Neural cell (in vitro differentiated cells): Measurements from ENCODE around the gene ZNF207. TPM values are rescaled to one million over a fixed set of nuclear protein-coding genes. Genes with fewer than 3 reads are reported as not detected.
A peak's percentile ranks its signal among the peaks of the same experiment; 100 is the strongest.

Experiments
- H2AFZ ChIP-seq: fragments of 200-600, 300-800 bp; sonication (generic), shearing (Covaris generic); 2 replicates; pipeline ENCODE4 v1.6.0; 2014; ENCODE audit warnings: low read depth, mild to moderate bottlenecking, antibody characterized with exemption, low read length, moderate library complexity
- H3F3A ChIP-seq: fragments of 200-600 bp; shearing (Covaris generic); 2 replicates; pipeline ENCODE4 v1.6.1; 2016; ENCODE audit warnings: mild to moderate bottlenecking, moderate library complexity, mixed read lengths, antibody characterized with exemption, low read length; ENCODE audit not compliant: insufficient read depth, poor library complexity, severe bottlenecking
- H3K27ac ChIP-seq: fragments of 200-600, 300-800 bp; sonication (generic), shearing (Covaris generic); 2 replicates; pipeline ENCODE4 v1.5.1; 2014; ENCODE audit warnings: mild to moderate bottlenecking, low read length, moderate library complexity
- H3K27me3 ChIP-seq: fragments of 300-800, 200-600 bp; sonication (generic), shearing (Covaris generic); 2 replicates; pipeline ENCODE4 v1.6.0; 2014; ENCODE audit warnings: mild to moderate bottlenecking, low read depth, low read length, moderate library complexity; ENCODE audit not compliant: insufficient read depth
- H3K36me3 ChIP-seq: fragments of 300-800, 200-600 bp; sonication (generic), shearing (Covaris generic); 2 replicates; pipeline ENCODE4 v1.5.1; 2014; ENCODE audit warnings: mild to moderate bottlenecking, antibody characterized with exemption, low read length, moderate library complexity; ENCODE audit not compliant: insufficient read depth
- H3K4me2 ChIP-seq: fragments of 300-800, 200-600 bp; sonication (generic), shearing (Covaris generic); 2 replicates; pipeline ENCODE4 v1.6.0; 2014; ENCODE audit warnings: mild to moderate bottlenecking, low read length
- H3K4me3 ChIP-seq: fragments of 300-800, 200-600 bp; sonication (generic), shearing (Covaris generic); 2 replicates; pipeline ENCODE4 v1.5.1; 2014; ENCODE audit warnings: mild to moderate bottlenecking, low read length, moderate library complexity
- H3K79me2 ChIP-seq: fragments of 200-600 bp; shearing (Covaris generic); replicated peaks from 2 replicates; pipeline ENCODE4 v1.6.0; 2014; ENCODE audit warnings: mild to moderate bottlenecking, low read length, moderate library complexity; ENCODE audit not compliant: insufficient read depth
- H3K9ac ChIP-seq: fragments of 300-800, 200-600 bp; sonication (generic), shearing (Covaris generic); 2 replicates; pipeline ENCODE4 v1.6.1; 2016; ENCODE audit warnings: mild to moderate bottlenecking, low read length, mixed read lengths
- H3K9me2 ChIP-seq: fragments of 200-600 bp; shearing (Covaris generic); 2 replicates; pipeline ENCODE4 v1.6.1; 2016; ENCODE audit warnings: mild to moderate bottlenecking, low read length, mixed read lengths; ENCODE audit not compliant: insufficient read depth
- H3K9me3 ChIP-seq: fragments of 200-600, 300-800 bp; sonication (generic), shearing (Covaris generic); 2 replicates; pipeline ENCODE4 v1.6.1; 2016; ENCODE audit warnings: mild to moderate bottlenecking, mixed run types, low read length, moderate library complexity, mixed read lengths
- H4K20me1 ChIP-seq: fragments of 200-600 bp; shearing (Covaris generic); 2 replicates; pipeline ENCODE4 v1.6.1; 2016; ENCODE audit warnings: mild to moderate bottlenecking, mixed run types; ENCODE audit not compliant: insufficient read depth
- EP300 ChIP-seq: fragments of 450-650 bp; conservative IDR thresholded peaks from 2 replicates; pipeline ENCODE4 v1.6.1; 2014; ENCODE audit warnings: antibody characterized with exemption, mild to moderate bottlenecking, moderate library complexity; ENCODE audit not compliant: poor library complexity, severe bottlenecking
- EZH2 ChIP-seq: fragments of 200-600, 300-800 bp; shearing (Covaris generic), sonication (generic); IDR thresholded peaks from 2 replicates; pipeline ENCODE4 v1.6.1; 2014; ENCODE audit warnings: antibody characterized with exemption, low read length, borderline replicate concordance, mild to moderate bottlenecking; ENCODE audit not compliant: insufficient read depth, poor library complexity, severe bottlenecking
- MXI1 ChIP-seq: fragments of 450-650 bp; conservative IDR thresholded peaks from 2 replicates; pipeline ENCODE4 v1.6.1; 2014; ENCODE audit warnings: antibody characterized with exemption, mild to moderate bottlenecking; ENCODE audit not compliant: poor library complexity, severe bottlenecking
- POLR2AphosphoS5 ChIP-seq: IDR thresholded peaks from 2 replicates; pipeline ENCODE4 v1.6.1; 2012
- RAD21 ChIP-seq: fragments of 450-650 bp; conservative IDR thresholded peaks from 2 replicates; pipeline ENCODE4 v1.6.1; 2014; ENCODE audit warnings: antibody characterized with exemption, mild to moderate bottlenecking, moderate library complexity
- SMC3 ChIP-seq: fragments of 450-650 bp; conservative IDR thresholded peaks from 2 replicates; pipeline ENCODE4 v1.6.1; 2014; ENCODE audit warnings: antibody characterized with exemption, mild to moderate bottlenecking, moderate library complexity; ENCODE audit not compliant: poor library complexity
- TAF1 ChIP-seq: IDR thresholded peaks from 2 replicates; pipeline ENCODE4 v1.6.1; 2012; ENCODE audit warnings: low read depth
- polyA plus RNA-seq: library from polyadenylated mRNA; depleted of rRNA; stranded (reverse); fragments of >200 nt; gene quantifications from 2 replicates; pipeline ENCODE4 v1.2.3, GENCODE V29; 2014
- TF ChIP-seq, protein P1 (sequence below): IDR thresholded peaks from 2 replicates; pipeline ENCODE4 v1.6.1; 2012; ENCODE audit warnings: borderline replicate concordance
- TF ChIP-seq, protein P2 (sequence below): fragments of 450-650 bp; IDR thresholded peaks from 2 replicates; pipeline ENCODE4 v1.5.1; 2014; ENCODE audit warnings: antibody characterized with exemption, mild to moderate bottlenecking, moderate library complexity; ENCODE audit not compliant: poor library complexity, severe bottlenecking

The ZNF207 gene
- polyA plus RNA-seq, 1 donor from 2014 or later, result 188 TPM

DNA sequence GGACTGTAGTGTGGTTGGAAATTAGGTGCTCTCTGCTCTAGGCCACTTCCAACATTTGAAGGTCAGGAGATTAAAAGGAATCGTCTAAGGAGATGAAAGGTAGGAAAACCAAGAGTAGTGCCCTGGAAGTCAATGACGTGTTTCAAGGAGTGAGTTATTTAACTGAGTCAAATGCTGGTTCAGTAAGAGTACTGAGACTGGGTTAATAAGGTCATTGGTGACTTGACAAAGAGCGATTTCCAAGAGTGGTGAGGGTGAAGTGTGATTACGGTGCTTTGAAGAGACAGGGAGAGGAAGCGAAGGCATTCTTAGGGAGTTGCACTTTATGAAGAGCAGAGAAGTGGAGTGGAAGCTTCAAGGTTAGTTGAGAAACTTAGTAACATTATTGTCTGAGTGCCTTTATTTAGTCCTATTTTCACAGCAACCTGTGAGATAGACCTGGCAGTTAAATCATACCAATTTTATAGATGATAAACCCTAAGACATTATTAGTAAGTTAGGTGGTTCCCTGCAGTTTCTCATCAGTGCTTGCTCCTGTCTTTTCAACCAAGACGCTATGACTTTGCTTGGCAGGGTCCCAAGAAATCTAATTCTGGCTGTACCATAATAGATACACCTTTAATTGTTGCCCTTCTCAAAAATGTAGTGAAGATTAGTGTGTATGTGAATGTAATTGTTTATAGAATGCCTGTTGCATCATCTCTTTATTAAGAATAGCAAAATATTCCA, 5.9 kb downstream of the ZNF207 start:
- peaks cover under 1% of the 10 kb centered on the region for H3F3A ChIP-seq
- no peaks in the 10 kb centered on the region for H3K9me3 ChIP-seq
- peaks cover 73% of the 10 kb centered on the region for H3K79me2 ChIP-seq
- H3K27me3 ChIP-seq, result no peaks in the 10 kb centered on the region
- H3K4me2 ChIP-seq, result no peak overlapping the region
- no peaks in the 10 kb centered on the region for H3K9me2 ChIP-seq
- no peak overlapping the region for H3K9ac ChIP-seq
- peaks cover 8% of the 10 kb centered on the region for H4K20me1 ChIP-seq
- peaks cover 9% of the 10 kb centered on the region for H3K36me3 ChIP-seq
- TF ChIP-seq, protein P1, sequence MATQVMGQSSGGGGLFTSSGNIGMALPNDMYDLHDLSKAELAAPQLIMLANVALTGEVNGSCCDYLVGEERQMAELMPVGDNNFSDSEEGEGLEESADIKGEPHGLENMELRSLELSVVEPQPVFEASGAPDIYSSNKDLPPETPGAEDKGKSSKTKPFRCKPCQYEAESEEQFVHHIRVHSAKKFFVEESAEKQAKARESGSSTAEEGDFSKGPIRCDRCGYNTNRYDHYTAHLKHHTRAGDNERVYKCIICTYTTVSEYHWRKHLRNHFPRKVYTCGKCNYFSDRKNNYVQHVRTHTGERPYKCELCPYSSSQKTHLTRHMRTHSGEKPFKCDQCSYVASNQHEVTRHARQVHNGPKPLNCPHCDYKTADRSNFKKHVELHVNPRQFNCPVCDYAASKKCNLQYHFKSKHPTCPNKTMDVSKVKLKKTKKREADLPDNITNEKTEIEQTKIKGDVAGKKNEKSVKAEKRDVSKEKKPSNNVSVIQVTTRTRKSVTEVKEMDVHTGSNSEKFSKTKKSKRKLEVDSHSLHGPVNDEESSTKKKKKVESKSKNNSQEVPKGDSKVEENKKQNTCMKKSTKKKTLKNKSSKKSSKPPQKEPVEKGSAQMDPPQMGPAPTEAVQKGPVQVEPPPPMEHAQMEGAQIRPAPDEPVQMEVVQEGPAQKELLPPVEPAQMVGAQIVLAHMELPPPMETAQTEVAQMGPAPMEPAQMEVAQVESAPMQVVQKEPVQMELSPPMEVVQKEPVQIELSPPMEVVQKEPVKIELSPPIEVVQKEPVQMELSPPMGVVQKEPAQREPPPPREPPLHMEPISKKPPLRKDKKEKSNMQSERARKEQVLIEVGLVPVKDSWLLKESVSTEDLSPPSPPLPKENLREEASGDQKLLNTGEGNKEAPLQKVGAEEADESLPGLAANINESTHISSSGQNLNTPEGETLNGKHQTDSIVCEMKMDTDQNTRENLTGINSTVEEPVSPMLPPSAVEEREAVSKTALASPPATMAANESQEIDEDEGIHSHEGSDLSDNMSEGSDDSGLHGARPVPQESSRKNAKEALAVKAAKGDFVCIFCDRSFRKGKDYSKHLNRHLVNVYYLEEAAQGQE, result no peak
- TF ChIP-seq POLR2AphosphoS5, result no peak
- TF ChIP-seq MXI1, result no peak
- TF ChIP-seq EP300, result no peak
- TF ChIP-seq, protein P2, sequence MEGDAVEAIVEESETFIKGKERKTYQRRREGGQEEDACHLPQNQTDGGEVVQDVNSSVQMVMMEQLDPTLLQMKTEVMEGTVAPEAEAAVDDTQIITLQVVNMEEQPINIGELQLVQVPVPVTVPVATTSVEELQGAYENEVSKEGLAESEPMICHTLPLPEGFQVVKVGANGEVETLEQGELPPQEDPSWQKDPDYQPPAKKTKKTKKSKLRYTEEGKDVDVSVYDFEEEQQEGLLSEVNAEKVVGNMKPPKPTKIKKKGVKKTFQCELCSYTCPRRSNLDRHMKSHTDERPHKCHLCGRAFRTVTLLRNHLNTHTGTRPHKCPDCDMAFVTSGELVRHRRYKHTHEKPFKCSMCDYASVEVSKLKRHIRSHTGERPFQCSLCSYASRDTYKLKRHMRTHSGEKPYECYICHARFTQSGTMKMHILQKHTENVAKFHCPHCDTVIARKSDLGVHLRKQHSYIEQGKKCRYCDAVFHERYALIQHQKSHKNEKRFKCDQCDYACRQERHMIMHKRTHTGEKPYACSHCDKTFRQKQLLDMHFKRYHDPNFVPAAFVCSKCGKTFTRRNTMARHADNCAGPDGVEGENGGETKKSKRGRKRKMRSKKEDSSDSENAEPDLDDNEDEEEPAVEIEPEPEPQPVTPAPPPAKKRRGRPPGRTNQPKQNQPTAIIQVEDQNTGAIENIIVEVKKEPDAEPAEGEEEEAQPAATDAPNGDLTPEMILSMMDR, result no peak
- H3K4me3 ChIP-seq, result peak overlapping the region; percentile 16
- H3K27ac ChIP-seq, result no peak overlapping the region
- H2AFZ ChIP-seq, result no peak overlapping the region

DNA sequence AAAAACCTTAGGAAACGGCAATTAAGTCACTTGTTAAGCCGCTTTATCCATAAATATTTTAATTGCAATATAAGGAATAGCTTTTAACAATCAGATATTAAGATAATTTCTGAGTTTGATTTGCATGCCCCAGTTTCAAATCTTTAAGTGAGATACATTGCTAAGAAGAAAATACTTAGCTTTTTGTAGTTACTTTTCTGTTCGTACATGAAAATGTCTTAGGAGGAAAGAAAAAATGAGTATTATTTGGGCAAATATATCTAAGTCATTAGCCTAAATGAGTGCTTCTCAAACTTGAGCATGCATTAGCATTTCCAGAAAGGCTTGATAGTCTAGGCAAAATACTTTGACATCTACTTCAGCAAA, 6.4 kb downstream of the ZNF207 start:
- Histone ChIP-seq H3K79me2 (peaks cover 71% of the 10 kb centered on the region), H4K20me1 (peaks cover 8% of the 10 kb centered on the region), H3K9me3 (no peaks in the 10 kb centered on the region), H3K4me3 (no peak overlapping the region), H3K9me2 (no peaks in the 10 kb centered on the region), H3K27ac (no peak overlapping the region), H3K36me3 (peaks cover 11% of the 10 kb centered on the region), H3K9ac (no peak overlapping the region), H2AFZ (no peak overlapping the region), H3F3A (no peaks in the 10 kb centered on the region), H3K4me2 (no peak overlapping the region), H3K27me3 (no peaks in the 10 kb centered on the region)
- no peak for TF ChIP-seq POLR2AphosphoS5
- TF ChIP-seq EP300, result no peak
- no peak for TF ChIP-seq SMC3
- TF ChIP-seq TAF1, result no peak
- no peak for TF ChIP-seq RAD21
- TF ChIP-seq MXI1, result no peak
- TF ChIP-seq EZH2, result no peak
- TF ChIP-seq, protein P2, result no peak
- TF ChIP-seq, protein P1, result no peak
